ENCODE data around the gene DDX28.

Gene DDX28

GRCh38 chr16:68022728-68023537 lies at the start of gene DDX28, which contains the start of gene DUS2:
DDX28 (minus strand) TSS chr16:68023232; CDS start chr16:68023202, 30 bp downstream.
DUS2 (plus strand) TSS chr16:68023284; CDS start chr16:68038024, 14,740 bp downstream.
- DNase-seq, result peak; percentile 96

GRCh38 chr16:68072038-68072695 lies 49.1 kb upstream of the DDX28 start:
- no peak for DNase-seq

DNA sequence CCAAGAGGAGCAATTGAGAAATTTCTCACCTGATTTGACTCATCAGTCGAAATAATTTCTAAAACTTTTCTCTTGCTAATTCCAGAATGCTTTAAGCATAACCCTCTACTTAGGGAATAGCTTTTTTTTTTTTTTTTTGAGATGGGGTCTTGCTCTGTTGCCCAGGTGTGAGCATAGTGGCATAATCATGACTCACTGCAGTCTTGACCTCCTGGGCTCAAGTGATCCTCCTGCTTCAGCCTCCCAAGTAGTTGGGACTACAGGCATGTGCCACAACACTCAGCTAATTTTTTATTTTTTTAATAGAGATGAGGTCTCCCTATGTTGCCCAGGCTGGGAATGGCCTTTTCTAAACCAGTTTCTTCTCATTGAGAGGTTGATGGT lies 48.5 kb upstream of the DDX28 start:
- DNase-seq, result no peak

- DNase-seq, result no peak
These were observed 47.9 kb upstream of the DDX28 start for GRCh38 chr16:68070806-68071517.

GRCh38 chr16:68070249-68070730 lies 47.3 kb upstream of the DDX28 start:
- DNase-seq, result no peak

GRCh38 chr16:68069511-68070248 lies 46.6 kb upstream of the DDX28 start:
- no peak for DNase-seq

DNA sequence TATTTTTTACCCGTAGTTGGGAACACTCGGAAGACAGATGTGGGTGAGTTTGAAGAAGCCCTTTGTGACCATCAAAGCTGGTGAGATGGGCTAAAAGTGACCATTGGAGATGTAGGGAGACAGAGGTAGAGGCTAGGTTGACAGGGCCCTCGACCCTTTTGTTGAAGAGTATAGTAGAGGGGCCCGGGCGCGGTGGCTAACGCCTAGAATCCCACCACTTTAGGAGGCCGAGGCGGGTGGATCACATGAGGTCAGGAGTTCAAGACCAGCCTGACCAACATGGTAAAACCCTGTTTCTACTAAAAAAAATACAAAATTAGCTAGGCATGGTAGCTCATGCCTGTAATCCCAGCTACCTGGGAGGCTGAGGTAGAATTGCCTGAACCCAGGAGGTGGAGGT lies 45.9 kb upstream of the DDX28 start:
- no peak for DNase-seq

- no peak for DNase-seq
These were observed 43.7 kb upstream of the DDX28 start for GRCh38 chr16:68066763-68067162.

GRCh38 chr16:68065716-68066305 lies 42.8 kb upstream of the DDX28 start:
- no peak for DNase-seq

DNA sequence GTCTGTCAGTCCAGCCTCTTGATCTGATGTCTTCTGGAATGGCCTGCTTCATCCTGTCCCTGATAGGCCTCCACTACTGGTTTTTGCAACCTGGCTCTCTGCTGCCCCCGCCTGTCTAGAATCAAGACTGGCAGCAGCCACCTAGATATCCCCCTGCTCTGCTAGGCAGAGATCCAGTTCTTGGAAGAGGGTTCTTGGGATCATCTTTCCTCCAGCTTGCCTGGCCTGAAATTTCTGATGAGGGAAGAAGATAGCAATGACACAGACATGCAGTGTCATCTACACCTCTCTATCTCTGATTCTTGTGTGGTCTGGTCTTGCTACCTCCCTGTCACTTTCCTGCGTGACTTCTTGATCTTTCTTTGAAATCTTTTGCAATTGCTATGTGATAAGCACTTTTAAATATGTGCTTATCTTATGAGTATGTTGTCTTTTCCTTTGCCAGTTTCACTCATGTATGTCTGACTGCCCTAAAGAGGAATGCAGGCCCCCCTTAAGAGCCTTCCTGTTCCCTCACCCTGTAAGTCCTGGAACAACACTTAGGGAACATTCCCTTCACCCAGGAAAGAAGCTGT lies 41.8 kb upstream of the DDX28 start:
- DNase-seq, result peak; percentile 67

DNA sequence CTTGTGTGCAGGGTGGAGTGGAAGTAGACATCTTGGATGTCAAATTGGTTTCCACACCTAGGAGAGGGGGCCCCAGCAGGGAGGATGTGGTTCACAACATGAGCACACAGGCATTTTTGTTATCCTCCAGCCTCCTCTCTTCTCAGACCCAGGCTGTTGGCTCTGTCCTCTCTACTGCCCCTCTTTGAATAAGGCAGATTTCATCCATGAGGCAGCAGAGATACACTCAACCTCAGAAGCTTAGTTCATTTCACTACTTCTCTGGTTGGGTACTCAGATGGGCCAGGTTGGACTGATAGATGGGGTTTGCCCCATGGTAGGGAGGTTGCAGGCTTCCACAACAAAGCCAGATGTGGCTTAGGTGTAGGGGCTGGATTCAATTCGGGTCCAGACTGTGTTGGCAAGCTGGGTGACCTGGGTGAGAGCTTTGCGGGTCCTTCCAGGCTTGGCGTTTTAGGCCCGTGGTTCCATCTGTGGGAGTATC lies 39.9 kb upstream of the DDX28 start:
- DNase-seq, result no peak

DNA sequence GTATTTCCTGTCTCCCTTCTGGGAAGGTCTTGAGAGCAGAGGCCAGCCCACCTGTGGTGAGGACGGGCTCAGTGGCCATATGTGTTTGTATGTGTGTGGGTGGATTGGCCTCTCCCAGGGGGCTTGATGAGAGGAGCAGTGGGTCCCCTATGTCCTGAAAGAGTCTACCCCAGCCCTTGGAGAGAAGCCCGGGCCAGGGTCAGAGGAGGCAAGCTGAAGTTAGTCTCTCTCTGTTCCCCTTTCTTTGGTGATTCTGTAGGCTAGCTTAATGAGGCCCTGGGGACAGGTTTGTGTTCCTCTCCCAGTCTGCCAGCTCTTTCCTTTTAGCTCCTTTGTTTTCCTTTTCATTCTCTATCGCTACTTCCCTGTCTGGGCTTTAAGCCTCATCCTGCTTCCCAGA lies 38.4 kb upstream of the DDX28 start:
- DNase-seq, result no peak

DNA sequence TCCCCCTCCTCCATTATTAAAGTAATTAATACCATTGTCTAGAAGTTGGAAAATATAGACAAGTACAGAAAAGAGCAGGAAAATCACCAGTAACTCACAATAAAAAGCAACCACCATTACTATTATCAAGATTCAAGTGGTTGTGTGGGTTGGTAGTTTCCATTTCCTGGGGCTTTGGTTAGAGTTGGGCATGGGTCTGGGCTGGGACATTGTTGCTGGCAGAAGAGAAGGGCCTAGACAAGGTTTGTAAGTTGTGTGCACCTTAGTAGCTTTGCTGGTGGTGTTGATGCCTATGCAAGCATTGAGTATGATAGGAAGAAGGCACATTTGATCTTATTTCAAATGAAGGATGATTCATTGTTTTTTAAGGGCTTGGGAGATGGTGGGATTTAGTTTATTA lies 36.8 kb upstream of the DDX28 start:
- DNase-seq, result no peak

DNA sequence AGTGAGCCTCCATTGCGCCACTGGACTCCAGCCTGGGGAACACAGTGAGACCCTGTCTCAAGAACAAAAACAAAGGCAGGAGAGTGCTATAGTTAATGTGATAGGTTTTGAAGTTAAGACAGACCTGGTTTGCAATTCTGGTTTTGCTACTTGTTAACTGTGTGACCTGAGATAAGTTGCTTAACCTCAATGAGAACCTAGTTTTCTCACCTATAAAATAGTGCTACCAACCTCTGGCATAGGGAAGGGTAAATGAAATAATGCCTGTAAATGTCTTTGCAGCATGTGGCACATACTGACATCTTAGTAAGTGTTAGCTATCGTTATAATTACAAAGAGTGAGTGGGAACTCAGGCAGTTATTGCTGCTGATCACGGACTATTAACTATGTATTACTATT lies 32.4 kb upstream of the DDX28 start:
- no peak for DNase-seq

- DNase-seq, result no peak
These were observed 26.4 kb upstream of the DDX28 start for GRCh38 chr16:68049449-68049848.

GRCh38 chr16:68047987-68048386 lies 25.0 kb upstream of the DDX28 start:
- no peak for DNase-seq

DNA sequence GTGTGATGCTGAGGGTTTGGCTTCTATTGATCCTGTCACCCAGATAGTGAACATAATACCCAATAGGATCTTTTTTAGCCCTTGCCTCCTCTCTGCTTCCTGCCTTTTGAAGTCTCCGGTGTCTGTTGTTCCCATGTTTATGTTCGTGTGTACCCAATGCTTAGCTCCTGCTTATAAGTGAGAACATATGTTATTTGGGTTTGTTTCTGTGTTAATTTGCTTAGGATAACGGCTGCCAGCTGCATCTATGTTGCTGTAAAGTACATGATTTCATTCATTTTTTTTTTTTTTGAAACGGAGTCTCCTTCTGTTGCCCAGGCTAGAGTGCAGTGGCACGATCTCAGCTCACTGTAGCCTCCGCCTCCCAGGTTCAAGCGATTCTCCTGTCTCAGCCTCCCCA lies 23.1 kb upstream of the DDX28 start:
- DNase-seq, result no peak

DNA sequence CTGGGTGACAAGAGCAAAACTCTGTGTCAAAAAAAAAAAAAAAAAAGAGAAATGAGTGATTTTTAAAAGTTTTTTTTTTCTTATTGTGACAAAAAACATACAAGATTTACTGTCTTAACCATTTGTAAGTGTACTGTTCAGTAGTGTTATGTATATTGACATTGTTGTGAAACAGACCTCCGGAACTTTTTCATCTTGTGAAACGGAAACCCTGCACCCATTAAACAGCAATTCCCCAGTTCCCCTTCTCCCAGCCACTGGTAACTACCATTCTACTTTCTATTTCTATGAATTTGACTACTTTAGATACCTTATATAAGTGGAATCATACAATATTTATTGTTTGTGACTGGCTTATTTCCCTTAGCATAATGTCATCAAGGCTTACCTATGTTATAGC lies 18.8 kb upstream of the DDX28 start:
- DNase-seq, result no peak

GRCh38 chr16:68040506-68041288 lies 17.7 kb upstream of the DDX28 start:
- DNase-seq, result peak; percentile 91

GRCh38 chr16:68037841-68038597 lies 15.0 kb upstream of the DDX28 start:
- no peak for DNase-seq

Measured in activated CD4-positive, CD25-positive, alpha-beta regulatory T cell treated with anti-CD3 and anti-CD28 coated beads, Interleukin-2, amount 50 U/mL, for 72 hours (primary cell).